Endothelial cell of umbilical vein (primary cell): Measurements from ENCODE around the gene BUD13. TPM values are rescaled to one million over a fixed set of nuclear protein-coding genes. Genes with fewer than 3 reads are reported as not detected.
A peak's percentile ranks its signal among the peaks of the same experiment; 100 is the strongest.

Source experiments
- BruUV-seq: library from RNA; stranded (reverse); fragments of 400-500 nt; replicated peaks from 2 replicates; lab custom pipeline; 2021; lab: Mats Ljungman, UMichigan
- CTCF ChIA-PET: fragments of 300-600, 350-600 bp; sonication (Branson Sonifier 250); formaldehyde crosslinking; loops from one replicate; lab custom pipeline; 2021; ENCODE audit warnings: antibody characterized with exemption, inconsistent platforms; lab: Charles Lee
- POLR2A ChIA-PET: fragments of 300-600, 350-600 bp; sonication (Branson Sonifier 250); formaldehyde crosslinking; loops from one replicate; lab custom pipeline; 2021; ENCODE audit warnings: antibody characterized with exemption, inconsistent platforms; lab: Charles Lee
- DNase-seq: peaks from one replicate; pipeline ENCODE4 v3.0.0-alpha.2; 2011; ENCODE audit warnings: low read depth, low spot score
- FAIRE-seq: peaks from 2 replicates; lab custom pipeline; 2011; peaks lifted over from hg19 to GRCh38; lab: Jason Lieb, UNC
- H2AFZ ChIP-seq: 2 replicates; pipeline ENCODE4 v1.6.0; 2012; ENCODE audit warnings: low read depth, low read length, control low read depth, inconsistent platforms
- H3K27ac ChIP-seq: 2 replicates; pipeline ENCODE4 v1.5.1; 2011; ENCODE audit warnings: low read depth, mild to moderate bottlenecking, control low read depth, low read length, moderate library complexity; ENCODE audit not compliant: insufficient read depth
- H3K27me3 ChIP-seq, 2 experiments: 2 replicates each; pipeline versions ENCODE4 v1.6.0 to v1.6.1; 2011; ENCODE audit warnings: low read length in 2 of 2, mixed read lengths in 1 of 2; ENCODE audit not compliant: control insufficient read depth in 2 of 2, insufficient read depth in 2 of 2
- H3K36me3 ChIP-seq, 2 experiments: 2 replicates in 1 of 2; 3 replicates in 1 of 2; pipeline ENCODE4 v1.5.1; 2011; ENCODE audit warnings: low read length in 2 of 2, mild to moderate bottlenecking in 1 of 2, moderate library complexity in 1 of 2; ENCODE audit not compliant: control insufficient read depth in 2 of 2, insufficient read depth in 2 of 2; ENCODE audit errors: extremely low read depth in 1 of 2
- H3K4me1 ChIP-seq: 3 replicates; pipeline ENCODE4 v1.5.1; 2011; ENCODE audit warnings: mild to moderate bottlenecking, low read length; ENCODE audit not compliant: control insufficient read depth, insufficient read depth; ENCODE audit errors: extremely low read depth
- H3K4me2 ChIP-seq: 2 replicates; pipeline ENCODE4 v1.6.1; 2011; ENCODE audit warnings: low read length, control low read depth, mixed read lengths; ENCODE audit not compliant: insufficient read depth
- H3K4me3 ChIP-seq, 3 experiments: fragments of 200-600 bp in 1 of 3; sonication (generic), shearing (Covaris generic) in 1 of 3; replicated peaks in 1 of 3; 2 replicates each; pipeline ENCODE4 v1.5.1; 2011 to 2016; ENCODE audit warnings: control low read depth in 3 of 3, low read length in 3 of 3, mild to moderate bottlenecking in 2 of 3, inconsistent platforms in 1 of 3, low read depth in 1 of 3, moderate library complexity in 1 of 3; ENCODE audit not compliant: insufficient read depth in 1 of 3
- H3K79me2 ChIP-seq: 2 replicates; pipeline ENCODE4 v1.6.0; 2012; ENCODE audit warnings: low read length, inconsistent platforms; ENCODE audit not compliant: control insufficient read depth, insufficient read depth
- H3K9ac ChIP-seq: replicated peaks from 2 replicates; pipeline ENCODE3; 2011; ENCODE audit warnings: low read length, control low read depth; ENCODE audit not compliant: insufficient read depth; ENCODE audit errors: extremely low read depth
- H3K9me1 ChIP-seq: replicated peaks from 3 replicates; pipeline ENCODE4 v1.6.0; 2011; ENCODE audit warnings: mild to moderate bottlenecking, low read length; ENCODE audit not compliant: control insufficient read depth, insufficient read depth; ENCODE audit errors: extremely low read depth
- H3K9me3 ChIP-seq: replicated peaks from 2 replicates; pipeline ENCODE4 v1.5.1; 2012; ENCODE audit warnings: low read length, inconsistent platforms; ENCODE audit not compliant: control insufficient read depth, insufficient read depth
- H4K20me1 ChIP-seq: replicated peaks from 2 replicates; pipeline ENCODE3; 2011; ENCODE audit warnings: mild to moderate bottlenecking, low read length; ENCODE audit not compliant: control insufficient read depth, insufficient read depth; ENCODE audit errors: extremely low read depth
- EZH2 ChIP-seq: IDR thresholded peaks from 2 replicates; pipeline ENCODE4 v1.6.1; 2012; ENCODE audit warnings: borderline replicate concordance, low read depth, mild to moderate bottlenecking, moderate library complexity, low read length, inconsistent platforms; ENCODE audit not compliant: severe bottlenecking
- FOS ChIP-seq: IDR thresholded peaks from 2 replicates; pipeline ENCODE4 v1.6.1; 2011; ENCODE audit warnings: mild to moderate bottlenecking, low read length, moderate library complexity, borderline replicate concordance; ENCODE audit not compliant: insufficient read depth
- GATA2 ChIP-seq: IDR thresholded peaks from 2 replicates; pipeline ENCODE4 v1.7.0; 2011; ENCODE audit warnings: low read depth, mild to moderate bottlenecking, moderate library complexity, mixed read lengths, low read length; ENCODE audit not compliant: insufficient read length, insufficient read depth
- JUN ChIP-seq: IDR thresholded peaks from 2 replicates; pipeline ENCODE4 v1.6.1; 2011; ENCODE audit warnings: borderline replicate concordance, low read depth; ENCODE audit not compliant: insufficient read length, insufficient read depth
- MYC ChIP-seq: IDR thresholded peaks from one replicate; pipeline ENCODE4 v1.6.1; 2011; ENCODE audit warnings: mild to moderate bottlenecking, low read depth, low read length
- POLR2A ChIP-seq: IDR thresholded peaks from 2 replicates; pipeline ENCODE4 v1.6.1; 2012; ENCODE audit warnings: low read depth, mild to moderate bottlenecking, control low read depth, low read length
- POLR2AphosphoS5 ChIP-seq: IDR thresholded peaks from 2 replicates; pipeline ENCODE4 v1.6.1; 2012; ENCODE audit warnings: low read depth, mild to moderate bottlenecking, control low read depth, low read length, moderate library complexity; ENCODE audit not compliant: insufficient read depth
- dilution Hi-C: fragments of 300-500 bp; cut with MboI; formaldehyde crosslinking; loops from one replicate; pipeline ENCODE4 v1.15.0; 2019; ENCODE audit warnings: low sequenced_read_pairs; ENCODE audit not compliant: extremely low pct_ligation_motif_present
- intact Hi-C: fragments of 100-400 bp; cut with micrococcal nuclease; formaldehyde crosslinking; loops from one replicate; pipeline ENCODE4 v1.10.0; 2022
- polyA plus RNA-seq, 4 experiments: library from polyadenylated mRNA; depleted of rRNA in 3 of 4; stranded (reverse) in 3 of 4; unstranded in 1 of 4; fragments of >200 nt; gene quantifications; 2 replicates each; pipeline versions ENCODE4 v1.2.1 to v1.2.3, GENCODE V29; 2011 to 2012; ENCODE audit warnings: missing spikeins in 1 of 4
- total RNA-seq: library from RNA; stranded (reverse); gene quantifications from 2 replicates; pipeline ENCODE4 v1.2.3, GENCODE V29; 2021
- TF ChIP-seq, protein P1 (sequence below), 2 donors: IDR thresholded peaks; 1 replicate in 1 of 2; 2 replicates in 1 of 2; pipeline ENCODE4 v1.5.1; 2011; ENCODE audit warnings: low read length in 2 of 2, mild to moderate bottlenecking in 2 of 2, moderate library complexity in 2 of 2, control low read depth in 1 of 2, inconsistent platforms in 1 of 2, low read depth in 1 of 2; ENCODE audit not compliant: insufficient read depth in 1 of 2; ENCODE audit errors: extremely low read depth in 1 of 2
- TF ChIP-seq, protein P2 (sequence below): IDR thresholded peaks from 2 replicates; pipeline ENCODE4 v1.6.1; 2011; ENCODE audit not compliant: insufficient read depth, insufficient read length

The BUD13 gene
- total and polyA plus RNA-seq, 2 donors (not counting 3 experiments of a cell fraction or from before 2014, with no cell fraction given) = 18.8 to 21.8 TPM

DNA sequence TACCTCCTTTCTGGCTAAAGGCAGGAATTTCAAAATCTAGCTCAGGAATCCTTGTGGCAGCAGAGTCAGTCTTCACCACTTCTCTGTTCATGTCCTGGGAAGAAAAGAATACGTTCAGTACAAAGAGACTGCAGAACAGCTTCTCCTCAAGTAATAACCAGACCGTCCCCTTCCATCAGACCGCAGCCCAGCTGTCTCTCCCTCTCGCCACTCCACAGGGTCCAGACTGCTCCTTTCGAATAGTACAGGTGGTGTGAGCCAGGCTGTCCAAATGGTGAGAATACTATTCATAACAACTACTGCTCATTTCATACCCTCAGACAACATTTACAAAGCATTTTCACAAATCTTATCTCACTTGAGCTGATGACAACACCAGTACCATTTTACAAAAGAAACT, 14.2 kb upstream of the BUD13 start:
- ChIA-PET POLR2A (interaction anchor here (0.6 to 1.4 kb wide), 3 partner anchors 311 to 1649 kb away, joined by 3 read pairs; partner anchors contain the start of genes KMT2A and SIK3), CTCF (interaction anchor here (1.0 to 6.2 kb wide), 7 partner anchors 12 to 440 kb away, joined by 3 to 210 read pairs (median 5); no protein-coding TSS in a partner anchor)
- H2AFZ ChIP-seq = no peak overlapping the region
- H4K20me1 ChIP-seq = no peaks in the 10 kb centered on the region
- H3K4me3 ChIP-seq = peak overlapping the region; percentile 76 to 92 (median 88)
- H3K4me1 ChIP-seq = peaks cover 13% of the 10 kb centered on the region
- dilution Hi-C loops (no loop called here), intact Hi-C loops (loop anchor here (5.0 kb wide), 1 partner anchor 540 kb away; the partner anchor contains the start of gene CEP164)
- H3K9me1 ChIP-seq = no peaks in the 10 kb centered on the region
- DNase-seq (no peak), FAIRE-seq (peak; percentile 63)
- no peaks in the 10 kb centered on the region for H3K27me3 ChIP-seq
- BruUV-seq = TSS peak; percentile 48
- H3K4me2 ChIP-seq = peak overlapping the region; percentile 63
- H3K9me3 ChIP-seq = no peaks in the 10 kb centered on the region
- TF ChIP-seq GATA2 = no peak
- no peak for TF ChIP-seq FOS
- TF ChIP-seq, protein P1, sequence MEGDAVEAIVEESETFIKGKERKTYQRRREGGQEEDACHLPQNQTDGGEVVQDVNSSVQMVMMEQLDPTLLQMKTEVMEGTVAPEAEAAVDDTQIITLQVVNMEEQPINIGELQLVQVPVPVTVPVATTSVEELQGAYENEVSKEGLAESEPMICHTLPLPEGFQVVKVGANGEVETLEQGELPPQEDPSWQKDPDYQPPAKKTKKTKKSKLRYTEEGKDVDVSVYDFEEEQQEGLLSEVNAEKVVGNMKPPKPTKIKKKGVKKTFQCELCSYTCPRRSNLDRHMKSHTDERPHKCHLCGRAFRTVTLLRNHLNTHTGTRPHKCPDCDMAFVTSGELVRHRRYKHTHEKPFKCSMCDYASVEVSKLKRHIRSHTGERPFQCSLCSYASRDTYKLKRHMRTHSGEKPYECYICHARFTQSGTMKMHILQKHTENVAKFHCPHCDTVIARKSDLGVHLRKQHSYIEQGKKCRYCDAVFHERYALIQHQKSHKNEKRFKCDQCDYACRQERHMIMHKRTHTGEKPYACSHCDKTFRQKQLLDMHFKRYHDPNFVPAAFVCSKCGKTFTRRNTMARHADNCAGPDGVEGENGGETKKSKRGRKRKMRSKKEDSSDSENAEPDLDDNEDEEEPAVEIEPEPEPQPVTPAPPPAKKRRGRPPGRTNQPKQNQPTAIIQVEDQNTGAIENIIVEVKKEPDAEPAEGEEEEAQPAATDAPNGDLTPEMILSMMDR (IDR thresholded peaks at IDR 0.05; ENCODE audit: extremely low read depth in 1 of 2, insufficient read depth in 1 of 2, low read depth in 1 of 2, low read length in 2 of 2) = no peak
- TF ChIP-seq, protein P2, sequence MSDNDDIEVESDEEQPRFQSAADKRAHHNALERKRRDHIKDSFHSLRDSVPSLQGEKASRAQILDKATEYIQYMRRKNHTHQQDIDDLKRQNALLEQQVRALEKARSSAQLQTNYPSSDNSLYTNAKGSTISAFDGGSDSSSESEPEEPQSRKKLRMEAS = no peak
- TF ChIP-seq JUN = no peak
- TF ChIP-seq POLR2A = no peak
- no peak for TF ChIP-seq MYC
- no peak for TF ChIP-seq POLR2AphosphoS5
- no peak for TF ChIP-seq EZH2
- peak overlapping the region; percentile 88 for H3K9ac ChIP-seq
- peaks cover 23 to 29% of the 10 kb centered on the region in 2 experiments for H3K36me3 ChIP-seq
- peak overlapping the region; percentile 40 for H3K27ac ChIP-seq
- peaks cover 15% of the 10 kb centered on the region for H3K79me2 ChIP-seq
